Neural progenitor cell (in vitro differentiated cells): ENCODE results near the gene CANT1. TPM values are rescaled to one million over a fixed set of nuclear protein-coding genes. Genes with fewer than 3 reads are reported as not detected.
A peak's percentile ranks its signal among the peaks of the same experiment; 100 is the strongest.

Source experiments
- DNase-seq: peaks from one replicate; pipeline ENCODE4 v3.0.0-alpha.2; 2016; ENCODE audit warnings: low spot score
- H2AFZ ChIP-seq: fragments of 200-600 bp; sonication (generic); replicated peaks from 2 replicates; pipeline ENCODE4 v1.6.1; 2016; ENCODE audit warnings: antibody characterized with exemption
- H3F3A ChIP-seq: fragments of 200-600 bp; sonication (generic); 2 replicates; pipeline ENCODE4 v1.6.1; 2016; ENCODE audit warnings: antibody characterized with exemption, low read depth
- H3K27ac ChIP-seq: fragments of 200-600 bp; sonication (generic); 2 replicates; pipeline ENCODE4 v1.5.1; 2016; ENCODE audit warnings: mild to moderate bottlenecking
- H3K27me3 ChIP-seq: fragments of 200-600 bp; sonication (generic); 2 replicates; pipeline ENCODE4 v1.6.1; 2016; ENCODE audit warnings: mild to moderate bottlenecking, moderate library complexity
- H3K36me3 ChIP-seq: fragments of 200-600 bp; sonication (generic); 2 replicates; pipeline ENCODE4 v1.5.1; 2016
- H3K4me1 ChIP-seq: fragments of 200-600 bp; sonication (generic); 2 replicates; pipeline ENCODE4 v1.6.1; 2016; ENCODE audit warnings: mixed run types
- H3K4me2 ChIP-seq: fragments of 200-600 bp; sonication (generic); 2 replicates; pipeline ENCODE4 v1.6.1; 2016
- H3K4me3 ChIP-seq: fragments of 200-600 bp; sonication (generic); 2 replicates; pipeline ENCODE4 v1.5.1; 2016
- H3K79me2 ChIP-seq: fragments of 200-600 bp; sonication (generic); 2 replicates; pipeline ENCODE4 v1.6.1; 2016; ENCODE audit warnings: low read depth
- H3K9ac ChIP-seq: fragments of 200-600 bp; sonication (generic); 2 replicates; pipeline ENCODE4 v1.6.1; 2016
- H3K9me3 ChIP-seq: fragments of 200-600 bp; sonication (generic); 2 replicates; pipeline ENCODE4 v1.5.1; 2016; ENCODE audit warnings: low read depth
- H4K20me1 ChIP-seq: fragments of 200-600 bp; sonication (generic); 2 replicates; pipeline ENCODE4 v1.6.1; 2016; ENCODE audit warnings: low read depth
- H3K27ac Mint-ChIP-seq: 3 replicates; pipeline ENCODE4 v1.8.0; 2021; ENCODE audit warnings: mixed read lengths
- H3K27me3 Mint-ChIP-seq: 2 replicates; pipeline ENCODE4 v1.8.0; 2022; ENCODE audit warnings: low read depth, mild to moderate bottlenecking, inconsistent platforms, moderate library complexity, mixed read lengths; ENCODE audit not compliant: insufficient read depth
- H3K36me3 Mint-ChIP-seq: 3 replicates; pipeline ENCODE4 v1.8.0; 2021; ENCODE audit warnings: mixed read lengths
- H3K4me1 Mint-ChIP-seq: 3 replicates; pipeline ENCODE4 v1.8.0; 2021; ENCODE audit warnings: mixed read lengths
- H3K4me3 Mint-ChIP-seq: 3 replicates; pipeline ENCODE4 v1.8.0; 2021; ENCODE audit warnings: mild to moderate bottlenecking, moderate library complexity, mixed read lengths
- H3K9me3 Mint-ChIP-seq: 3 replicates; pipeline ENCODE4 v1.8.0; 2020; ENCODE audit warnings: mixed read lengths
- EZH2 ChIP-seq: fragments of 200-600 bp; sonication (generic); IDR thresholded peaks from 2 replicates; pipeline ENCODE4 v1.6.1; 2017; ENCODE audit warnings: antibody characterized with exemption, mild to moderate bottlenecking, moderate library complexity
- EZH2phosphoT487 ChIP-seq: fragments of 200-600 bp; sonication (generic); IDR thresholded peaks from 2 replicates; pipeline ENCODE4 v1.6.1; 2017; ENCODE audit warnings: antibody characterized with exemption
- total RNA-seq: library from RNA; depleted of rRNA; stranded (reverse); fragments of >200 nt; gene quantifications from 2 replicates; pipeline ENCODE4 v1.2.3, GENCODE V29; 2015; ENCODE audit warnings: low replicate concordance
- TF ChIP-seq, protein P1 (sequence below): fragments of 200-600 bp; sonication (generic); IDR thresholded peaks from 2 replicates; pipeline ENCODE4 v1.5.1; 2017; ENCODE audit warnings: antibody characterized with exemption, mild to moderate bottlenecking

Gene CANT1
- total RNA-seq: 24.3 and 61.3 TPM in 2 replicates

GRCh38 chr17:79009397-79010303 lies at the start of gene CANT1:
TSS of gene CANT1 (minus strand) at chr17:79009764. CDS start at chr17:78997622, 12,142 bp downstream.
- Mint-ChIP-seq H3K4me1 (peaks cover 27% of the 10 kb centered on the region), H3K9me3 (peaks cover 25% of the 10 kb centered on the region), H3K4me3 (peak within 1 kb of the TSS; percentile 96), H3K36me3 (no peaks in the 10 kb centered on the region), H3K27ac (peak within 1 kb of the TSS; percentile 77), H3K27me3 (peaks cover 18% of the 10 kb centered on the region)
- TF ChIP-seq EZH2phosphoT487 (no peak), EZH2 (no peak)
- TF ChIP-seq, protein P1, sequence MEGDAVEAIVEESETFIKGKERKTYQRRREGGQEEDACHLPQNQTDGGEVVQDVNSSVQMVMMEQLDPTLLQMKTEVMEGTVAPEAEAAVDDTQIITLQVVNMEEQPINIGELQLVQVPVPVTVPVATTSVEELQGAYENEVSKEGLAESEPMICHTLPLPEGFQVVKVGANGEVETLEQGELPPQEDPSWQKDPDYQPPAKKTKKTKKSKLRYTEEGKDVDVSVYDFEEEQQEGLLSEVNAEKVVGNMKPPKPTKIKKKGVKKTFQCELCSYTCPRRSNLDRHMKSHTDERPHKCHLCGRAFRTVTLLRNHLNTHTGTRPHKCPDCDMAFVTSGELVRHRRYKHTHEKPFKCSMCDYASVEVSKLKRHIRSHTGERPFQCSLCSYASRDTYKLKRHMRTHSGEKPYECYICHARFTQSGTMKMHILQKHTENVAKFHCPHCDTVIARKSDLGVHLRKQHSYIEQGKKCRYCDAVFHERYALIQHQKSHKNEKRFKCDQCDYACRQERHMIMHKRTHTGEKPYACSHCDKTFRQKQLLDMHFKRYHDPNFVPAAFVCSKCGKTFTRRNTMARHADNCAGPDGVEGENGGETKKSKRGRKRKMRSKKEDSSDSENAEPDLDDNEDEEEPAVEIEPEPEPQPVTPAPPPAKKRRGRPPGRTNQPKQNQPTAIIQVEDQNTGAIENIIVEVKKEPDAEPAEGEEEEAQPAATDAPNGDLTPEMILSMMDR: no peak
- Histone ChIP-seq H3K9ac (peak within 1 kb of the TSS; percentile 84), H3K27me3 (no peaks in the 10 kb centered on the region), H3K4me1 (peaks cover 8% of the 10 kb centered on the region), H3K4me3 (peak within 1 kb of the TSS; percentile 98), H3K79me2 (peaks cover 32% of the 10 kb centered on the region), H3K4me2 (peak within 1 kb of the TSS; percentile 98), H3F3A (no peaks in the 10 kb centered on the region), H3K36me3 (no peaks in the 10 kb centered on the region), H3K9me3 (peaks cover 14% of the 10 kb centered on the region), H4K20me1 (peaks cover 34% of the 10 kb centered on the region), H3K27ac (no peak within 1 kb of the TSS), H2AFZ (peak within 1 kb of the TSS; percentile 81)
- peak; percentile 93 for DNase-seq

DNA sequence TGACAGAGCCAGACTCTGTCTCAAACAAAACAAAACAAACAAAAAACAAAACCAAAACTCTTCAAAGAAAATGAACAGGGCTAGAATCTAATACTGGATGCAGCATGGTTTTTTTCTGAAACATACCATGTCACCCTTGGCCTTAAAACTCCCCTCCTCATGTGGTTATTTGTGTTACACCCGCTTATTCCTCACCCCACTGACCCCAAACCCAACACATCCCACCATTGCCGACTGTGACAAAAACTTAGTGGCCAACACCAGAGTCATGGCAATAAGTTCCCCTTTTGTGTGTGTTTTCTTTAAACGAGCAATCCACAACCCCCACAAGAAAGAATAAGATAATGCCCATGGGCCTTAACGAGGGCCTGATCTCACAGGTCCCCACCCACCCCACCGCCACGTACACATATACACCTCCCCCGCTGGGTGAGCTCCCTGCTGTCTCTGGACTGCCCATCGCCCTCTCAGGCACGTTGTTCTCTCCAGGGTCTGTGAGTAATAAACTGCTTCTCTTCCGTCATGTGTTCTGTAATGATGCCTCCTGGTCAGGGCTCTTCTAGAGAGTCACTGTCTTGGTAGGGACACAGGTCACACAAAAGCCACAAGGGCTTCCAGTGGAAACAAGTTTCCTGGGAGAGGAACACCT lies 48.3 kb upstream of the CANT1 start:
- Histone ChIP-seq H3K36me3 (no peaks in the 10 kb centered on the region), H4K20me1 (no peaks in the 10 kb centered on the region), H3K9me3 (no peaks in the 10 kb centered on the region), H3K27ac (no peak overlapping the region), H3K4me1 (no peaks in the 10 kb centered on the region), H3K79me2 (no peaks in the 10 kb centered on the region), H3K4me2 (no peak overlapping the region), H2AFZ (no peak overlapping the region), H3K4me3 (no peak overlapping the region), H3K9ac (no peak overlapping the region), H3F3A (no peaks in the 10 kb centered on the region), H3K27me3 (no peaks in the 10 kb centered on the region)
- no peaks in the 10 kb centered on the region for H3K36me3 Mint-ChIP-seq
- no peak for DNase-seq
- peaks cover 12% of the 10 kb centered on the region for H3K9me3 Mint-ChIP-seq
- no peak overlapping the region for H3K27ac Mint-ChIP-seq
- H3K4me1 Mint-ChIP-seq: no peaks in the 10 kb centered on the region
- peaks cover 10% of the 10 kb centered on the region for H3K27me3 Mint-ChIP-seq
- TF ChIP-seq EZH2: no peak
- TF ChIP-seq, protein P1: no peak
- no peak for TF ChIP-seq EZH2phosphoT487
- no peak overlapping the region for H3K4me3 Mint-ChIP-seq

DNA sequence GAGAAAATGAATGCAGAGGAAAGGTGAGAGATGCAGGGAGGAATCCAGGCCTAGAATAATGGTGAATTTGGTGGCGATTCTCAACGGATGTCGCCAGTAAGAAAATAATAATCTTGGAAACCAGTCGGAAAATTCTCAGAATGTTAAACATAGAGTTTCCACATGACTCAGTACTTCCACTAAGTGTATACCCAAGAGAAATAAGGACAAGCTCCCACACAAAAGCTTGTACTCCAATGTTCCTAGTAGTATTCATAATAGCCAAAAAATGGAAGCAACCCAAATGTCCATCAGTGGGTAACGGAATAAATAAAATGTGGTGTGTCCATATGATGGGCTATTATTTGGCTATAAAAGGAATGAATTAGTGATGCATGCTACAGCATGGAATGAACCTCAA lies 45.6 kb upstream of the CANT1 start:
- Histone ChIP-seq H4K20me1 (no peaks in the 10 kb centered on the region), H3K27ac (no peak overlapping the region), H3K9ac (no peak overlapping the region), H3F3A (no peaks in the 10 kb centered on the region), H3K27me3 (peaks cover 9% of the 10 kb centered on the region), H2AFZ (no peak overlapping the region), H3K36me3 (no peaks in the 10 kb centered on the region), H3K9me3 (peaks cover 6% of the 10 kb centered on the region), H3K79me2 (no peaks in the 10 kb centered on the region), H3K4me3 (no peak overlapping the region), H3K4me1 (no peaks in the 10 kb centered on the region), H3K4me2 (no peak overlapping the region)
- H3K9me3 Mint-ChIP-seq: peaks cover 12% of the 10 kb centered on the region
- H3K4me1 Mint-ChIP-seq: no peaks in the 10 kb centered on the region
- DNase-seq: no peak
- no peak overlapping the region for H3K4me3 Mint-ChIP-seq
- H3K27ac Mint-ChIP-seq: no peak overlapping the region
- peaks cover 11% of the 10 kb centered on the region for H3K27me3 Mint-ChIP-seq
- H3K36me3 Mint-ChIP-seq: no peaks in the 10 kb centered on the region
- TF ChIP-seq, protein P1: no peak
- TF ChIP-seq EZH2phosphoT487: no peak
- no peak for TF ChIP-seq EZH2
